MCF 10A (cell line): ENCODE measurements around the gene AIF1L. TPM values are rescaled to one million over a fixed set of nuclear protein-coding genes. Genes with fewer than 3 reads are reported as not detected.

Experiments used
- BruUV-seq: library from RNA; stranded (reverse); fragments of 400-500 nt; replicated peaks from 2 replicates; lab custom pipeline; 2021; lab: Mats Ljungman, UMichigan
- CTCF ChIA-PET: fragments of 300-600 bp; sonication (Branson Sonifier 250); formaldehyde crosslinking; extraction: SDS; loops from one replicate; lab custom pipeline; 2021; ENCODE audit warnings: antibody characterized with exemption, inconsistent platforms; lab: Yijun Ruan, JAX
- POLR2A ChIA-PET: fragments of 300-600, 350-650 bp; sonication (Branson Sonifier 250); formaldehyde crosslinking; extraction: SDS; loops from one replicate; lab custom pipeline; 2020; ENCODE audit warnings: antibody characterized with exemption, inconsistent platforms; lab: Yijun Ruan, JAX
- DNase-seq: peaks from one replicate; pipeline ENCODE4 v3.0.0-alpha.2; 2018; ENCODE audit not compliant: unreplicated experiment
- H3K27ac Mint-ChIP-seq: one replicate; pipeline ENCODE4 v1.8.0; 2022; ENCODE audit warnings: mild to moderate bottlenecking, low read depth, mixed read lengths; ENCODE audit not compliant: unreplicated experiment
- H3K27me3 Mint-ChIP-seq: one replicate; pipeline ENCODE4 v1.8.0; 2022; ENCODE audit warnings: mixed read lengths; ENCODE audit not compliant: insufficient read depth, unreplicated experiment
- H3K36me3 Mint-ChIP-seq: one replicate; pipeline ENCODE4 v1.8.0; 2022; ENCODE audit warnings: mild to moderate bottlenecking, moderate library complexity, mixed read lengths; ENCODE audit not compliant: insufficient read depth, unreplicated experiment
- H3K4me1 Mint-ChIP-seq: one replicate; pipeline ENCODE4 v1.8.0; 2022; ENCODE audit warnings: mixed read lengths; ENCODE audit not compliant: insufficient read depth, unreplicated experiment
- H3K4me3 Mint-ChIP-seq: one replicate; pipeline ENCODE4 v1.8.0; 2022; ENCODE audit warnings: mild to moderate bottlenecking, moderate library complexity, mixed read lengths; ENCODE audit not compliant: unreplicated experiment
- H3K9me3 Mint-ChIP-seq: one replicate; pipeline ENCODE4 v1.8.0; 2022; ENCODE audit warnings: mixed read lengths; ENCODE audit not compliant: unreplicated experiment
- CTCF ChIP-seq: fragments of 200-600 bp; IDR thresholded peaks from one replicate; pipeline ENCODE4 v1.8.0; 2022; ENCODE audit warnings: antibody characterized with exemption, mild to moderate bottlenecking; ENCODE audit not compliant: unreplicated experiment
- intact Hi-C: fragments of 100-400 bp; cut with micrococcal nuclease; formaldehyde crosslinking; loops from 2 replicates; pipeline ENCODE4 v1.14.1; 2022
- total RNA-seq: library from RNA; stranded (reverse); gene quantifications from 2 replicates; pipeline ENCODE4 v1.2.3, GENCODE V29; 2022

The AIF1L gene
- total RNA-seq, 1 experiment from 2014 or later, result 4.1 TPM

- no peak overlapping the region for H3K27ac Mint-ChIP-seq
- no peak for DNase-seq
- H3K4me3 Mint-ChIP-seq, result no peak overlapping the region
- ChIA-PET POLR2A (interaction anchor here (1.1 kb wide), 1 partner anchor 14 kb away, joined by 4 read pairs; the partner anchor contains the start of gene NUP214), CTCF (interaction anchor here (0.6 to 2.2 kb wide), 2 partner anchors 40 to 198 kb away, joined by 3 to 9 read pairs; no protein-coding TSS in a partner anchor)
- H3K4me1 Mint-ChIP-seq, result no peaks in the 10 kb centered on the region
- no peak for TF ChIP-seq CTCF
- no peaks in the 10 kb centered on the region for H3K27me3 Mint-ChIP-seq
- peaks cover 96% of the 10 kb centered on the region for H3K36me3 Mint-ChIP-seq
- no TSS peak for BruUV-seq
- intact Hi-C loops, result no loop called here
- H3K9me3 Mint-ChIP-seq, result no peaks in the 10 kb centered on the region
These were observed 42.3 kb downstream of the AIF1L start for GRCh38 chr9:131138676-131139075.

- ChIA-PET POLR2A (interaction anchor here (0.9 to 1.1 kb wide), 2 partner anchors 10 to 15 kb away, joined by 4 read pairs; partner anchors contain the start of gene NUP214), CTCF (no interaction called here)
- Mint-ChIP-seq H3K4me3 (no peak overlapping the region), H3K27ac (no peak overlapping the region), H3K36me3 (peaks cover 96% of the 10 kb centered on the region), H3K4me1 (no peaks in the 10 kb centered on the region), H3K9me3 (no peaks in the 10 kb centered on the region), H3K27me3 (no peaks in the 10 kb centered on the region)
- DNase-seq, result no peak
- BruUV-seq, result no TSS peak
- no peak for TF ChIP-seq CTCF
- intact Hi-C loops, result no loop called here
These were observed 43.8 kb downstream of the AIF1L start for GRCh38 chr9:131140112-131140511.

GRCh38 chr9:131140550-131140949 is 44.2 kb downstream of the AIF1L start:
- DNase-seq, result no peak
- CTCF ChIA-PET, result no interaction called here
- Mint-ChIP-seq H3K27me3 (no peaks in the 10 kb centered on the region), H3K4me1 (no peaks in the 10 kb centered on the region), H3K36me3 (peaks cover 96% of the 10 kb centered on the region), H3K9me3 (no peaks in the 10 kb centered on the region), H3K4me3 (no peak overlapping the region), H3K27ac (no peak overlapping the region)
- no peak for TF ChIP-seq CTCF
- POLR2A ChIA-PET, result no interaction called here
- intact Hi-C loops, result no loop called here
- no TSS peak for BruUV-seq

- Mint-ChIP-seq H3K36me3 (peaks cover 96% of the 10 kb centered on the region), H3K4me3 (no peak overlapping the region), H3K27me3 (no peaks in the 10 kb centered on the region), H3K4me1 (no peaks in the 10 kb centered on the region), H3K27ac (no peak overlapping the region), H3K9me3 (no peaks in the 10 kb centered on the region)
- ChIA-PET POLR2A (interaction anchor here (1.0 to 1.4 kb wide), 2 partner anchors 17 to 194 kb away, joined by 3 read pairs; partner anchors contain the start of gene NUP214), CTCF (interaction anchor here (1.1 kb wide), 1 partner anchor 36 kb away, joined by 3 read pairs; no protein-coding TSS in a partner anchor)
- no peak for DNase-seq
- TF ChIP-seq CTCF, result no peak
- no TSS peak for BruUV-seq
- intact Hi-C loops, result no loop called here
These were observed 45.8 kb downstream of the AIF1L start for GRCh38 chr9:131142160-131142559.
